ENCODE results near the gene COL4A6.

GRCh38 chrX:108123591-108124366 is 314.4 kb downstream of the COL4A6 start:
- no peak for TF ChIP-seq EZH2 (IDR thresholded peaks at IDR 0.05; ENCODE audit: borderline replicate concordance)
- TF ChIP-seq CTCF (IDR thresholded peaks at IDR 0.05; ENCODE audit: poor library complexity) = no peak
- TF ChIP-seq EZH2phosphoT487 (IDR thresholded peaks at IDR 0.05; ENCODE audit: low read depth, severe bottlenecking, unreplicated experiment) = no peak

Measured in hepatocyte (in vitro differentiated cells).